ENCODE data around the gene RANBP9. TPM values are rescaled to one million over a fixed set of nuclear protein-coding genes. Genes with fewer than 3 reads are reported as not detected.

Gene RANBP9
- total and polyA plus RNA-seq, 2 of the 13 experiments (the other 11 are each of a cell fraction or from before 2014, with no cell fraction given) = 26.6 to 30.6 TPM

DNA sequence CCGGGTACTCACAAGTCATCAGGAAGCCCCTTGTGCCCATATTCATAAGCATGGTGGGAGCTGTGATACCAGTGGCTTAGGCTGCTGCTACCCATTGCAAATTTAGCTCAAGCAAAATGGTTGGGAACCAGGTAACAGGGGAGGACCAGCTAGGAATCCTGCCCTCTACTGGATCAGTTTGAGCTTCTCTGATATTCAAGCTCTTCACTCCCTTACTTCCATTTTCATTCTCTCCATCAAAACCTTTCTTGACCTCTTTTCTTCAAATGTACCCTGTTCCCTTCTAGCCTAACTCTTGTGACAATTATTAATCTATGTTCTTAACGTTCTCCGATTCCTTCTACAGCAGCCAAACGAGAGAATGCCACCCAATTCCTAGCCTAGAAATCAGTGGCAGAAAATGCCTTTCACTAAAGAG, 86.8 kb downstream of the RANBP9 start (continued):
- TF ChIP-seq, protein P1, sequence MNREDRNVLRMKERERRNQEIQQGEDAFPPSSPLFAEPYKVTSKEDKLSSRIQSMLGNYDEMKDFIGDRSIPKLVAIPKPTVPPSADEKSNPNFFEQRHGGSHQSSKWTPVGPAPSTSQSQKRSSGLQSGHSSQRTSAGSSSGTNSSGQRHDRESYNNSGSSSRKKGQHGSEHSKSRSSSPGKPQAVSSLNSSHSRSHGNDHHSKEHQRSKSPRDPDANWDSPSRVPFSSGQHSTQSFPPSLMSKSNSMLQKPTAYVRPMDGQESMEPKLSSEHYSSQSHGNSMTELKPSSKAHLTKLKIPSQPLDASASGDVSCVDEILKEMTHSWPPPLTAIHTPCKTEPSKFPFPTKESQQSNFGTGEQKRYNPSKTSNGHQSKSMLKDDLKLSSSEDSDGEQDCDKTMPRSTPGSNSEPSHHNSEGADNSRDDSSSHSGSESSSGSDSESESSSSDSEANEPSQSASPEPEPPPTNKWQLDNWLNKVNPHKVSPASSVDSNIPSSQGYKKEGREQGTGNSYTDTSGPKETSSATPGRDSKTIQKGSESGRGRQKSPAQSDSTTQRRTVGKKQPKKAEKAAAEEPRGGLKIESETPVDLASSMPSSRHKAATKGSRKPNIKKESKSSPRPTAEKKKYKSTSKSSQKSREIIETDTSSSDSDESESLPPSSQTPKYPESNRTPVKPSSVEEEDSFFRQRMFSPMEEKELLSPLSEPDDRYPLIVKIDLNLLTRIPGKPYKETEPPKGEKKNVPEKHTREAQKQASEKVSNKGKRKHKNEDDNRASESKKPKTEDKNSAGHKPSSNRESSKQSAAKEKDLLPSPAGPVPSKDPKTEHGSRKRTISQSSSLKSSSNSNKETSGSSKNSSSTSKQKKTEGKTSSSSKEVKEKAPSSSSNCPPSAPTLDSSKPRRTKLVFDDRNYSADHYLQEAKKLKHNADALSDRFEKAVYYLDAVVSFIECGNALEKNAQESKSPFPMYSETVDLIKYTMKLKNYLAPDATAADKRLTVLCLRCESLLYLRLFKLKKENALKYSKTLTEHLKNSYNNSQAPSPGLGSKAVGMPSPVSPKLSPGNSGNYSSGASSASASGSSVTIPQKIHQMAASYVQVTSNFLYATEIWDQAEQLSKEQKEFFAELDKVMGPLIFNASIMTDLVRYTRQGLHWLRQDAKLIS (CRISPR knock-in tag; IDR thresholded peaks at IDR 0.05) = no peak
- TF ChIP-seq KAT2B (IDR thresholded peaks at IDR 0.05; ENCODE audit: borderline replicate concordance, low read depth, low read length) (no peak), NR3C1 (CRISPR knock-in tag; IDR thresholded peaks at IDR 0.05) (no peak), SPEN (CRISPR knock-in tag; IDR thresholded peaks at IDR 0.05; ENCODE audit: low read depth) (no peak), NCOR1 (IDR thresholded peaks at IDR 0.05; ENCODE audit: borderline replicate concordance, low read length) (no peak), ZMYM4 (CRISPR knock-in tag; IDR thresholded peaks at IDR 0.05) (peak; percentile 40; the same call in 1 of the 2 replicates), DPF2 (CRISPR knock-in tag; IDR thresholded peaks at IDR 0.05; ENCODE audit: borderline replicate concordance, low read depth) (no peak), SMC3 (IDR thresholded peaks at IDR 0.05; ENCODE audit: low read length) (peak; percentile 59), ZNF607 (CRISPR knock-in tag; IDR thresholded peaks at IDR 0.05; ENCODE audit: borderline replicate concordance) (no peak), AHR (CRISPR knock-in tag; IDR thresholded peaks at IDR 0.05) (no peak), NFRKB (IDR thresholded peaks at IDR 0.05) (no peak), ZNF367 (CRISPR knock-in tag; IDR thresholded peaks at IDR 0.05; ENCODE audit: borderline replicate concordance) (no peak), GLI4 (CRISPR knock-in tag; IDR thresholded peaks at IDR 0.05; ENCODE audit: borderline replicate concordance) (no peak)
- TF ChIP-seq, protein P2, sequence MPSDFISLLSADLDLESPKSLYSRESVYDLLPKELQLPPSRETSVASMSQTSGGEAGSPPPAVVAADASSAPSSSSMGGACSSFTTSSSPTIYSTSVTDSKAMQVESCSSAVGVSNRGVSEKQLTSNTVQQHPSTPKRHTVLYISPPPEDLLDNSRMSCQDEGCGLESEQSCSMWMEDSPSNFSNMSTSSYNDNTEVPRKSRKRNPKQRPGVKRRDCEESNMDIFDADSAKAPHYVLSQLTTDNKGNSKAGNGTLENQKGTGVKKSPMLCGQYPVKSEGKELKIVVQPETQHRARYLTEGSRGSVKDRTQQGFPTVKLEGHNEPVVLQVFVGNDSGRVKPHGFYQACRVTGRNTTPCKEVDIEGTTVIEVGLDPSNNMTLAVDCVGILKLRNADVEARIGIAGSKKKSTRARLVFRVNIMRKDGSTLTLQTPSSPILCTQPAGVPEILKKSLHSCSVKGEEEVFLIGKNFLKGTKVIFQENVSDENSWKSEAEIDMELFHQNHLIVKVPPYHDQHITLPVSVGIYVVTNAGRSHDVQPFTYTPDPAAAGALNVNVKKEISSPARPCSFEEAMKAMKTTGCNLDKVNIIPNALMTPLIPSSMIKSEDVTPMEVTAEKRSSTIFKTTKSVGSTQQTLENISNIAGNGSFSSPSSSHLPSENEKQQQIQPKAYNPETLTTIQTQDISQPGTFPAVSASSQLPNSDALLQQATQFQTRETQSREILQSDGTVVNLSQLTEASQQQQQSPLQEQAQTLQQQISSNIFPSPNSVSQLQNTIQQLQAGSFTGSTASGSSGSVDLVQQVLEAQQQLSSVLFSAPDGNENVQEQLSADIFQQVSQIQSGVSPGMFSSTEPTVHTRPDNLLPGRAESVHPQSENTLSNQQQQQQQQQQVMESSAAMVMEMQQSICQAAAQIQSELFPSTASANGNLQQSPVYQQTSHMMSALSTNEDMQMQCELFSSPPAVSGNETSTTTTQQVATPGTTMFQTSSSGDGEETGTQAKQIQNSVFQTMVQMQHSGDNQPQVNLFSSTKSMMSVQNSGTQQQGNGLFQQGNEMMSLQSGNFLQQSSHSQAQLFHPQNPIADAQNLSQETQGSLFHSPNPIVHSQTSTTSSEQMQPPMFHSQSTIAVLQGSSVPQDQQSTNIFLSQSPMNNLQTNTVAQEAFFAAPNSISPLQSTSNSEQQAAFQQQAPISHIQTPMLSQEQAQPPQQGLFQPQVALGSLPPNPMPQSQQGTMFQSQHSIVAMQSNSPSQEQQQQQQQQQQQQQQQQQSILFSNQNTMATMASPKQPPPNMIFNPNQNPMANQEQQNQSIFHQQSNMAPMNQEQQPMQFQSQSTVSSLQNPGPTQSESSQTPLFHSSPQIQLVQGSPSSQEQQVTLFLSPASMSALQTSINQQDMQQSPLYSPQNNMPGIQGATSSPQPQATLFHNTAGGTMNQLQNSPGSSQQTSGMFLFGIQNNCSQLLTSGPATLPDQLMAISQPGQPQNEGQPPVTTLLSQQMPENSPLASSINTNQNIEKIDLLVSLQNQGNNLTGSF (CRISPR knock-in tag; IDR thresholded peaks at IDR 0.05) = no peak
- TF ChIP-seq, protein P3, sequence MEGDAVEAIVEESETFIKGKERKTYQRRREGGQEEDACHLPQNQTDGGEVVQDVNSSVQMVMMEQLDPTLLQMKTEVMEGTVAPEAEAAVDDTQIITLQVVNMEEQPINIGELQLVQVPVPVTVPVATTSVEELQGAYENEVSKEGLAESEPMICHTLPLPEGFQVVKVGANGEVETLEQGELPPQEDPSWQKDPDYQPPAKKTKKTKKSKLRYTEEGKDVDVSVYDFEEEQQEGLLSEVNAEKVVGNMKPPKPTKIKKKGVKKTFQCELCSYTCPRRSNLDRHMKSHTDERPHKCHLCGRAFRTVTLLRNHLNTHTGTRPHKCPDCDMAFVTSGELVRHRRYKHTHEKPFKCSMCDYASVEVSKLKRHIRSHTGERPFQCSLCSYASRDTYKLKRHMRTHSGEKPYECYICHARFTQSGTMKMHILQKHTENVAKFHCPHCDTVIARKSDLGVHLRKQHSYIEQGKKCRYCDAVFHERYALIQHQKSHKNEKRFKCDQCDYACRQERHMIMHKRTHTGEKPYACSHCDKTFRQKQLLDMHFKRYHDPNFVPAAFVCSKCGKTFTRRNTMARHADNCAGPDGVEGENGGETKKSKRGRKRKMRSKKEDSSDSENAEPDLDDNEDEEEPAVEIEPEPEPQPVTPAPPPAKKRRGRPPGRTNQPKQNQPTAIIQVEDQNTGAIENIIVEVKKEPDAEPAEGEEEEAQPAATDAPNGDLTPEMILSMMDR (CRISPR knock-in tag; IDR thresholded peaks at IDR 0.05) = peak; percentile 74
- TF ChIP-seq, protein P4, sequence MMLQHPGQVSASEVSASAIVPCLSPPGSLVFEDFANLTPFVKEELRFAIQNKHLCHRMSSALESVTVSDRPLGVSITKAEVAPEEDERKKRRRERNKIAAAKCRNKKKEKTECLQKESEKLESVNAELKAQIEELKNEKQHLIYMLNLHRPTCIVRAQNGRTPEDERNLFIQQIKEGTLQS (CRISPR knock-in tag; IDR thresholded peaks at IDR 0.05) = no peak
- TF ChIP-seq, protein P5, sequence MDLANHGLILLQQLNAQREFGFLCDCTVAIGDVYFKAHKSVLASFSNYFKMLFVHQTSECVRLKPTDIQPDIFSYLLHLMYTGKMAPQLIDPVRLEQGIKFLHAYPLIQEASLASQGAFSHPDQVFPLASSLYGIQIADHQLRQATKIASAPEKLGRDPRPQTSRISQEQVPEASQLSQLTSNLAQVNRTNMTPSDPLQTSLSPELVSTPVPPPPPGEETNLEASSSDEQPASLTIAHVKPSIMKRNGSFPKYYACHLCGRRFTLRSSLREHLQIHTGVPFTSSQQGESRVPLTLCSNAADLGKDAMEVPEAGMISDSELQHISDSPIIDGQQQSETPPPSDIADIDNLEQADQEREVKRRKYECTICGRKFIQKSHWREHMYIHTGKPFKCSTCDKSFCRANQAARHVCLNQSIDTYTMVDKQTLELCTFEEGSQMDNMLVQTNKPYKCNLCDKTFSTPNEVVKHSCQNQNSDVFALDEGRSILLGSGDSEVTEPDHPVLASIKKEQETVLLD (CRISPR knock-in tag; IDR thresholded peaks at IDR 0.05; ENCODE audit: low read depth) = no peak
